ENCODE measurements around the gene ACIN1.

GRCh38 chr14:23131482-23131881, 36.5 kb upstream of the ACIN1 start:
- no peak for TF ChIP-seq POLR2AphosphoS5 (IDR thresholded peaks at IDR 0.05; ENCODE audit: low read depth)
- TF ChIP-seq, protein P1, sequence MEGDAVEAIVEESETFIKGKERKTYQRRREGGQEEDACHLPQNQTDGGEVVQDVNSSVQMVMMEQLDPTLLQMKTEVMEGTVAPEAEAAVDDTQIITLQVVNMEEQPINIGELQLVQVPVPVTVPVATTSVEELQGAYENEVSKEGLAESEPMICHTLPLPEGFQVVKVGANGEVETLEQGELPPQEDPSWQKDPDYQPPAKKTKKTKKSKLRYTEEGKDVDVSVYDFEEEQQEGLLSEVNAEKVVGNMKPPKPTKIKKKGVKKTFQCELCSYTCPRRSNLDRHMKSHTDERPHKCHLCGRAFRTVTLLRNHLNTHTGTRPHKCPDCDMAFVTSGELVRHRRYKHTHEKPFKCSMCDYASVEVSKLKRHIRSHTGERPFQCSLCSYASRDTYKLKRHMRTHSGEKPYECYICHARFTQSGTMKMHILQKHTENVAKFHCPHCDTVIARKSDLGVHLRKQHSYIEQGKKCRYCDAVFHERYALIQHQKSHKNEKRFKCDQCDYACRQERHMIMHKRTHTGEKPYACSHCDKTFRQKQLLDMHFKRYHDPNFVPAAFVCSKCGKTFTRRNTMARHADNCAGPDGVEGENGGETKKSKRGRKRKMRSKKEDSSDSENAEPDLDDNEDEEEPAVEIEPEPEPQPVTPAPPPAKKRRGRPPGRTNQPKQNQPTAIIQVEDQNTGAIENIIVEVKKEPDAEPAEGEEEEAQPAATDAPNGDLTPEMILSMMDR (IDR thresholded peaks at IDR 0.05; ENCODE audit: insufficient read depth, low read length), result no peak
- TF ChIP-seq, protein P2, sequence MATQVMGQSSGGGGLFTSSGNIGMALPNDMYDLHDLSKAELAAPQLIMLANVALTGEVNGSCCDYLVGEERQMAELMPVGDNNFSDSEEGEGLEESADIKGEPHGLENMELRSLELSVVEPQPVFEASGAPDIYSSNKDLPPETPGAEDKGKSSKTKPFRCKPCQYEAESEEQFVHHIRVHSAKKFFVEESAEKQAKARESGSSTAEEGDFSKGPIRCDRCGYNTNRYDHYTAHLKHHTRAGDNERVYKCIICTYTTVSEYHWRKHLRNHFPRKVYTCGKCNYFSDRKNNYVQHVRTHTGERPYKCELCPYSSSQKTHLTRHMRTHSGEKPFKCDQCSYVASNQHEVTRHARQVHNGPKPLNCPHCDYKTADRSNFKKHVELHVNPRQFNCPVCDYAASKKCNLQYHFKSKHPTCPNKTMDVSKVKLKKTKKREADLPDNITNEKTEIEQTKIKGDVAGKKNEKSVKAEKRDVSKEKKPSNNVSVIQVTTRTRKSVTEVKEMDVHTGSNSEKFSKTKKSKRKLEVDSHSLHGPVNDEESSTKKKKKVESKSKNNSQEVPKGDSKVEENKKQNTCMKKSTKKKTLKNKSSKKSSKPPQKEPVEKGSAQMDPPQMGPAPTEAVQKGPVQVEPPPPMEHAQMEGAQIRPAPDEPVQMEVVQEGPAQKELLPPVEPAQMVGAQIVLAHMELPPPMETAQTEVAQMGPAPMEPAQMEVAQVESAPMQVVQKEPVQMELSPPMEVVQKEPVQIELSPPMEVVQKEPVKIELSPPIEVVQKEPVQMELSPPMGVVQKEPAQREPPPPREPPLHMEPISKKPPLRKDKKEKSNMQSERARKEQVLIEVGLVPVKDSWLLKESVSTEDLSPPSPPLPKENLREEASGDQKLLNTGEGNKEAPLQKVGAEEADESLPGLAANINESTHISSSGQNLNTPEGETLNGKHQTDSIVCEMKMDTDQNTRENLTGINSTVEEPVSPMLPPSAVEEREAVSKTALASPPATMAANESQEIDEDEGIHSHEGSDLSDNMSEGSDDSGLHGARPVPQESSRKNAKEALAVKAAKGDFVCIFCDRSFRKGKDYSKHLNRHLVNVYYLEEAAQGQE (IDR thresholded peaks at IDR 0.05; ENCODE audit: insufficient replicate concordance, low read depth), result no peak
- TF ChIP-seq SPI1 (IDR thresholded peaks at IDR 0.05; ENCODE audit: borderline replicate concordance, low read depth), result no peak
